Thyroid gland (tissue), 4 donors: ENCODE results near the gene RGS14.

Experiments
- CTCF ChIP-seq, 6 experiments: fragments of 200-600 bp in 3 of 6; fragments of 450-650 bp in 3 of 6; sonication (generic) in 3 of 6; IDR thresholded peaks; one replicate each; pipeline ENCODE4 v1.5.1; 2016 to 2019; ENCODE audit warnings: antibody characterized with exemption in 6 of 6, mild to moderate bottlenecking in 2 of 6, inconsistent platforms in 1 of 6, moderate library complexity in 1 of 6
- POLR2A ChIP-seq, 2 donors: fragments of 450-650 bp; IDR thresholded peaks; one replicate each; pipeline ENCODE4 v1.6.1; 2017; ENCODE audit warnings: antibody characterized with exemption in 2 of 2, mild to moderate bottlenecking in 2 of 2, moderate library complexity in 1 of 2

- TF ChIP-seq CTCF (IDR thresholded peaks at IDR 0.05), result no peak
- TF ChIP-seq POLR2A (IDR thresholded peaks at IDR 0.05), result no peak
These were observed 29.0 kb upstream of the RGS14 start for GRCh38 chr5:177328545-177329231.
